ENCODE measurements around the gene RTN4RL1.

Gene RTN4RL1

GRCh38 chr17:2068519-2069051 lies 43.5 kb upstream of the RTN4RL1 start:
- POLR2A ChIA-PET = no interaction called here
- Histone ChIP-seq H3K4me1 (ENCODE audit: control insufficient read depth, insufficient read depth, low read length) (no peaks in the 10 kb centered on the region; the same call in 1 of the 2 replicates), H3K36me3 (ENCODE audit: control insufficient read depth in 2 of 2, insufficient read depth in 1 of 2, low read length in 2 of 2) (peaks cover 0 to 84% of the 10 kb centered on the region in 2 experiments; a peak in 1 of 3 replicates), H3K27ac (ENCODE audit: extremely low read depth, low read depth, low read length) (no peak overlapping the region), H3K4me3 (ENCODE audit: low read depth, low read length) (no peak overlapping the region), H3K9me3 (ENCODE audit: control insufficient read depth, insufficient read depth, low read depth, low read length) (no peaks in the 10 kb centered on the region)
- TF ChIP-seq ZNF266 (tag by site-specific recombination; IDR thresholded peaks at IDR 0.05; ENCODE audit: low read depth) (no peak), HIC1 (tag by site-specific recombination; IDR thresholded peaks at IDR 0.05) (no peak), REPIN1 (tag by site-specific recombination; IDR thresholded peaks at IDR 0.05; ENCODE audit: low read depth) (no peak), ZNF138 (tag by site-specific recombination; IDR thresholded peaks at IDR 0.05; ENCODE audit: borderline replicate concordance) (no peak), ZNF394 (tag by site-specific recombination; IDR thresholded peaks at IDR 0.05; ENCODE audit: borderline replicate concordance) (no peak), PRDM10 (tag by site-specific recombination; IDR thresholded peaks at IDR 0.05) (no peak), ZNF837 (tag by site-specific recombination; IDR thresholded peaks at IDR 0.05) (no peak), HOXD13 (CRISPR knock-in tag; IDR thresholded peaks at IDR 0.05; ENCODE audit: borderline replicate concordance) (no peak), ZNF184 (tag by site-specific recombination; IDR thresholded peaks at IDR 0.05) (no peak), ZEB2 (tag by site-specific recombination; IDR thresholded peaks at IDR 0.05) (no peak), ZNF580 (tag by site-specific recombination; IDR thresholded peaks at IDR 0.05) (no peak)
- CTCF ChIA-PET = interaction anchor here (0.6 to 2.2 kb wide), 4 partner anchors 14 to 184 kb away, joined by 3 to 11 read pairs (median 6); partner anchors contain the start of gene HIC1

- Histone ChIP-seq H3K27ac (ENCODE audit: extremely low read depth, low read depth, low read length) (no peak overlapping the region), H3K4me3 (ENCODE audit: low read depth, low read length) (no peak overlapping the region), H3K9me3 (ENCODE audit: control insufficient read depth, insufficient read depth, low read depth, low read length) (no peaks in the 10 kb centered on the region), H3K4me1 (ENCODE audit: control insufficient read depth, insufficient read depth, low read length) (no peaks in the 10 kb centered on the region; the same call in 1 of the 2 replicates), H3K36me3 (ENCODE audit: control insufficient read depth in 2 of 2, insufficient read depth in 1 of 2, low read length in 2 of 2) (peaks cover 0 to 84% of the 10 kb centered on the region in 2 experiments; a peak in 1 of 3 replicates)
- TF ChIP-seq ZBTB7A (tag by site-specific recombination; IDR thresholded peaks at IDR 0.05; ENCODE audit: low read depth) (no peak), OVOL3 (tag by site-specific recombination; IDR thresholded peaks at IDR 0.05) (no peak), ZNF610 (tag by site-specific recombination; IDR thresholded peaks at IDR 0.05; ENCODE audit: borderline replicate concordance) (no peak), ZNF350 (tag by site-specific recombination; IDR thresholded peaks at IDR 0.05) (no peak), YY2 (tag by site-specific recombination; IDR thresholded peaks at IDR 0.05) (no peak), SETDB1 (IDR thresholded peaks at IDR 0.05; ENCODE audit: insufficient read length, low read length) (no peak), BCL11A (tag by site-specific recombination; IDR thresholded peaks at IDR 0.05; ENCODE audit: low read depth) (no peak), ZSCAN4 (tag by site-specific recombination; IDR thresholded peaks at IDR 0.05) (no peak)
- POLR2A ChIA-PET = no interaction called here
- CTCF ChIA-PET = interaction anchor here (0.6 to 2.2 kb wide), 4 partner anchors 13 to 177 kb away, joined by 3 to 11 read pairs (median 5); partner anchors contain the start of gene HIC1
Measured at GRCh38 chr17:2068031-2068518, 42.9 kb upstream of the RTN4RL1 start.

Measured in HEK293 (cell line).